ENCODE data around the gene ZNF536.

ZNF536 gene

GRCh38 chr19:30401956-30402355, 29.8 kb downstream of the ZNF536 start:
- TF ChIP-seq CTCF (IDR thresholded peaks at IDR 0.05; ENCODE audit: control insufficient read depth, insufficient read depth, low read depth, low read length, missing control alignments) = no peak
- DNase-seq (ENCODE audit: low read depth) = no peak
- no peak overlapping the region for H3K4me3 ChIP-seq (ENCODE audit: control insufficient read depth, low read depth, low read length)

DNA sequence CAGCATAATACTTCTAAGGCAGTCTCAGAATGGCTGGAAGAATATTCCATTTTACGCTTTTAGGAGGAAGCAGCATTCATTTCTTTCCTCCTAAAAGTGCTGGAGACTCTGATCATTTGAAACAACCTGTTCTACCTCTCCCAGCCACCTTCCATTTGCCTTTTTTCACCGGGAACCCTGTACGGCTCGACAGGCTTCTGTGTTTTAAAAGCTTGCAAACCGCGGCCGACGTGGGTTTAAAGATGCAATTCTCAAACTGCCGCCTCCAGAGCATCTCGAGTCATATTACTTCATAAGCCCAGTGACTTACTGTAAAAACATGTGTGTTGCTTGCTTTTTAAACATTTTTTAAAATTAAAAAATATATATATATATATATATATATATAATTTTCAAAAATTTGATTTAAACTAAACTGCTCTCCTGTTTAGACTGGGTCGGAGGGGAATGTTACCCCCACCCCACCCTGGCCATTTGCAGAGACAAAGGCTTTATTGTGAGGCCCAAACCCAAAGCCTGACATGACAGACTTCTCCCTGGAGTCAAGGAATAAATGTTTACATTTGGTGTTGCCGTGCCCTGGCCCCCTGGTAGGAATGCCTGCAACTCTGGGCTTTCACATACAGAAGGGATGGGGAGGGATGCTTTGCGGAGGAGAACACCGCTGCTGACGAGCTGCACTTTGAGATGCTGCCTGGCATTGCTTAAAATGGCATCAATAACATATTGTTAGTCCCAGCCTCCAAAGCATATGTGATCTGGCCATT, 30.4 kb downstream of the ZNF536 start:
- DNase-seq (ENCODE audit: low read depth) = no peak
- H3K4me3 ChIP-seq (ENCODE audit: control insufficient read depth, low read depth, low read length) = no peak overlapping the region
- TF ChIP-seq CTCF (IDR thresholded peaks at IDR 0.05; ENCODE audit: control insufficient read depth, insufficient read depth, low read depth, low read length, missing control alignments) = no peak

DNA sequence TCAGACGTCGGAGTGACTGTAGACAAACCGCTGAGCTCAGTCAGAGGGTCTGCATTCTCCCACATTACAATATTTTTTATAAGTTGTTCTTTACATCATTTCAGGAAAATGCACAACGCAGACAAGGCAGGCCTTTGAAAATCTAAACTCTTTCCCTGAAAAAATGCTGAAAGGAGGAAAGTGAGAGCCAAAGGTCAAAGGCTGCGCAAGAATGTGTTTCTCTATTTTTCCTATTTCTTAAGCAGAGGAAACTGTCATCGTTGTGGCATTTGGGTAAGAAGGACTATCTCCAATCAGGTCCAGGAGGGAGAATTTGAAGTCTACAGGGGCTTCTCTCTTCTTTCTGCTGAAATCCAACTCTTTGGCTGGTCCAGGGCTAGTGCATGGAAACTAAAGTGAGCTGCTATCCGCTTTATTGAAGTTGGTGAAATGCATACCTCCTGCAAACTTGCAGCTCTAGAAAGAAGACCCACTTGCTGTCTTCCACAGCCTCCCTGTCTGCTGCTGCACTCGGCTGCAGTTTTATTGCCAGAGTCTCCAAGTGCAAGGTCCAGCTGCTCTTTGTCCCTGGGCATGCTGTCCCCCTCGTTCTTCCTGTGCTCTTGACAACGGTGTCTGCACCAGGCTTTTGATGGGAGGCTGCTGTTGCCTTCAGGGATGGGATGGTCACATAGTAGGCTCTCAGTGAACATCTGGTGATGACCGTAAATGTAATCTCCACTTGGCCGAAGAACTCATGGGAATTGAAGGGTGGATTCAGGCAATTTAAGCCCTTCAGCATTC, 31.2 kb downstream of the ZNF536 start:
- DNase-seq (ENCODE audit: low read depth) = no peak
- H3K4me3 ChIP-seq (ENCODE audit: control insufficient read depth, low read depth, low read length) = no peak overlapping the region
- TF ChIP-seq CTCF (IDR thresholded peaks at IDR 0.05; ENCODE audit: control insufficient read depth, insufficient read depth, low read depth, low read length, missing control alignments) = no peak

GRCh38 chr19:30406220-30407067, 34.3 kb downstream of the ZNF536 start:
- no peak for TF ChIP-seq CTCF (IDR thresholded peaks at IDR 0.05; ENCODE audit: control insufficient read depth, insufficient read depth, low read depth, low read length, missing control alignments)
- H3K4me3 ChIP-seq (ENCODE audit: control insufficient read depth, low read depth, low read length) = no peak overlapping the region
- no peak for DNase-seq (ENCODE audit: low read depth)

DNA sequence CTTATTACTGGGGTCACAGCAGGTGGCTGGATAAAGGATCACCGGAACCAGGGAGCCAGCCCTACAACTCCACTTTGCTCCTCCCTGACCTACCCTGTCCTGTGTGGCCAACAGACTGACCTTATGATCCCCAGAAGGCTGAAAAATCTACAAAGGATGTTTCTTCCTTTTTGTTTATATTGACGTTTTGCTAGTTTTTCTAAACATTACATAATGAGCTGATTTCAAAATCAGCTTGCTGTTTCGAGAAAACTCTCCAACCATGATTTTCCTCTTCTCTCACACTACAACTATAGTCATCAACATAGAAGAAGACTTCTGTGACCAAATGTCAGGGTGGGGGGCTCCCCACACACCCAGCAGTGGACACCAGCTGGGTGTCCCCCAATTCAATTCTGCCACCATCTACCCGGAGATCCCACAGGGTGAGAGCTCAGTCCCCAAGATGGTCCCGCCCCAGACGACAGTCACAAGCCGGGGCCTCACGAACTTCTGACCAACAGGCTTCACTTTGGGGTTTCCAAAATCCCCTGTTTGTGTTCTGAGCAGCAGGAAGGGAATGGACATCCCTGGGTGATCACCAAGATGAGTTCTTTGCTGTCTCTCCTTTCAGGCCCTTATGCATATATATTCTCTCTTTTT, 35.0 kb downstream of the ZNF536 start:
- TF ChIP-seq CTCF (IDR thresholded peaks at IDR 0.05; ENCODE audit: control insufficient read depth, insufficient read depth, low read depth, low read length, missing control alignments) = no peak

DNA sequence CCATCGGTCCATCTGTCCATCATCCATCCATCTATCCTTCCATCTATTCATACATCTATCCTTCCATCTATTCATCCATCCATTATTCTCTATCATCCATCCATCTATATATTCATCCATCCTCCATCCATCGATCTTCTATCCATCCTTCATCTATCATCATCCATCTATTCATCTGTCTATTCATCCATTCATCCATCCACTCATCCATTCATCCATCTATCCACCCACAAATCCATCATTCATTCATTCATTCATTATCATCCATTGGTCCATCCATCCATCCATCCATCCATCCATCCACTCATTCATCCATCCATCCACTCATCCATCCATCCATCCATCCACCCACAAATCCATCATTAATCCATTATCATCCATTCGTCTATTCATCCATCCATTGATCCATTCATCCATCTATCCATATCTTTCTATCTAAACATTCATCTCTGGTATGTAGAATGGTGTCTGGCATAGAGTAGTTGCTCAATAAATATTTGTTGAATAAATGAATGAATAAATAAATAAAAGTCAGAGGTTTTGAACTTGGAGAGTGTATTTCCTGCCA, 36.6 kb downstream of the ZNF536 start:
- no peak for TF ChIP-seq CTCF (IDR thresholded peaks at IDR 0.05; ENCODE audit: control insufficient read depth, insufficient read depth, low read depth, low read length, missing control alignments)
- H3K4me3 ChIP-seq (ENCODE audit: control insufficient read depth, low read depth, low read length) = no peak overlapping the region
- DNase-seq (ENCODE audit: low read depth) = no peak

More for the DNA sequence above, 35.0 kb downstream of the ZNF536 start:
- no peak for DNase-seq (ENCODE audit: low read depth)
- no peak overlapping the region for H3K4me3 ChIP-seq (ENCODE audit: control insufficient read depth, low read depth, low read length)
